Stomach (tissue), 9 donors: ENCODE data around the gene XIRP2. TPM values are rescaled to one million over a fixed set of nuclear protein-coding genes. Genes with fewer than 3 reads are reported as not detected.

Experiments used
- DNase-seq, 2 donors: peaks; one replicate each; pipeline versions ENCODE4 v3.0.0 to v3.0.0-alpha.2; 2013 to 2019
- H3K27ac ChIP-seq, 5 donors: fragments of 200-600 bp in 4 of 5; sonication (generic) in 4 of 5; one replicate each; pipeline ENCODE4 v1.5.1; 2013 to 2019; ENCODE audit warnings: mild to moderate bottlenecking in 1 of 5, moderate library complexity in 1 of 5
- H3K27me3 ChIP-seq, 3 donors: fragments of 200-600 bp; sonication (generic); one replicate each; pipeline ENCODE4 v1.5.1; 2017 to 2019; ENCODE audit warnings: mixed run types in 1 of 3
- H3K36me3 ChIP-seq, 4 donors: fragments of 200-600 bp; sonication (generic); 1 replicate in 3 of 4; 2 replicates in 1 of 4; pipeline ENCODE4 v1.5.1; 2016 to 2019
- H3K4me1 ChIP-seq, 4 donors: fragments of 200-600 bp; sonication (generic); one replicate each; pipeline ENCODE4 v1.5.1; 2016 to 2019
- H3K4me3 ChIP-seq, 4 donors: fragments of 200-600 bp; sonication (generic) in 3 of 4; one replicate each; pipeline ENCODE4 v1.5.1; 2016 to 2019; ENCODE audit warnings: mild to moderate bottlenecking in 1 of 4
- H3K9me3 ChIP-seq, 4 donors: fragments of 200-600 bp; sonication (generic); one replicate each; pipeline ENCODE4 v1.5.1; 2016 to 2019
- CTCF ChIP-seq, 7 experiments: fragments of 450-650 bp in 4 of 7; fragments of 200-600 bp in 3 of 7; sonication (generic) in 3 of 7; IDR thresholded peaks; one replicate each; pipeline ENCODE4 v1.5.1; 2016 to 2019; ENCODE audit warnings: antibody characterized with exemption in 7 of 7, control low read depth in 2 of 7, mild to moderate bottlenecking in 1 of 7
- EP300 ChIP-seq: sonication (generic); formaldehyde crosslinking; IDR thresholded peaks from one replicate; pipeline ENCODE4 v1.6.1; 2017; ENCODE audit warnings: antibody characterized with exemption
- POLR2A ChIP-seq, 4 donors: fragments of 450-650 bp; IDR thresholded peaks; one replicate each; pipeline ENCODE4 v1.6.1; 2016; ENCODE audit warnings: antibody characterized with exemption in 4 of 4, control low read depth in 2 of 4, mild to moderate bottlenecking in 1 of 4, moderate library complexity in 1 of 4
- POLR2AphosphoS5 ChIP-seq, 3 donors: sonication (generic); formaldehyde crosslinking; IDR thresholded peaks; one replicate each; pipeline ENCODE4 v1.6.1; 2016; ENCODE audit warnings: antibody characterized with exemption in 3 of 3
- WGBS, 5 donors: extraction: QIAGEN DNeasy Blood & Tissue Kit in 3 of 5; methylation state at CpG; one replicate each; pipeline versions ENCODE4 v1.1.5 to v1.1.7; 2013 to 2018; 5-methylcytosine and 5-hydroxymethylcytosine counted together
- intact Hi-C: fragments of 100-400 bp; cut with DNase I; formaldehyde crosslinking; loops from one replicate; pipeline ENCODE4 v1.15.1; 2023; ENCODE audit warnings: low total_unique reads
- polyA plus RNA-seq, 3 donors: library from polyadenylated mRNA; stranded (reverse); fragments of 200-250 nt; gene quantifications; one replicate each; pipeline ENCODE4 v1.2.3, GENCODE V29; 2013
- total RNA-seq, 5 donors: library from RNA; depleted of rRNA; stranded (reverse); fragments of >200 nt; gene quantifications; one replicate each; pipeline versions ENCODE4 v1.1.0 to v1.2.3, GENCODE V29; 2014 to 2016
- donor health status: healthy with polysubstance abuse.
- donor health status: Bipolar disorder and iron deficiency.
- donor health status: healthy.

Gene XIRP2
- total and polyA plus RNA-seq, 8 donors, result 0.10 to 3.2 (median 0.19) TPM; not detected in 4

DNA sequence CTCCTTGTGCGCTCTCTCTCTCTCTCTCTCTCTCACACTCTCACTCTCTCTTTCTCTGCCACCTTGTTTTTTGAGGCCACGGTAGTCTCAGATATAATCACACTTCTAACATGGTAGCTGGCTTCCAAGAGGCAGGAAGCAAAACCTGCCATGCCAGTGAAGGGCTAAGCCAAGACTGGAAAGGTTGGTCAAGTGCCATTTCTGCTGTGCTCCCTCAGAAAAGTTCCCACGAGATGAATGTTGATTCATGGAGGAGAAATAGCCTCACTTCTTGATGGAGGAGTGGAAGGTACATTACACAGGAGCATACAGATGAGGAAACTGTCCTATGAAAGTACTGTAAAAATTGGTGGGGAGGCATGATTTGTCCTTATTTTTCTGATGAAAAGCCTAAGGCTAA lies 237.9 kb downstream of the XIRP2 start:
- Histone ChIP-seq H3K4me3 (no peak overlapping the region), H3K27me3 (no peaks in the 10 kb centered on the region), H3K4me1 (no peaks in the 10 kb centered on the region), H3K9me3 (no peaks in the 10 kb centered on the region), H3K36me3 (no peaks in the 10 kb centered on the region), H3K27ac (no peak overlapping the region)
- intact Hi-C loops, result no loop called here
- TF ChIP-seq EP300, result no peak
- TF ChIP-seq CTCF (IDR thresholded peaks at IDR 0.05), result no peak
- no peak for TF ChIP-seq POLR2A (IDR thresholded peaks at IDR 0.05)
- no peak for TF ChIP-seq POLR2AphosphoS5 (IDR thresholded peaks at IDR 0.05)
- WGBS, 5 donors, result 75 to 80% (median 78%) methylated on average over 3 of the region's 3 CpGs
- DNase-seq, result no peak

DNA sequence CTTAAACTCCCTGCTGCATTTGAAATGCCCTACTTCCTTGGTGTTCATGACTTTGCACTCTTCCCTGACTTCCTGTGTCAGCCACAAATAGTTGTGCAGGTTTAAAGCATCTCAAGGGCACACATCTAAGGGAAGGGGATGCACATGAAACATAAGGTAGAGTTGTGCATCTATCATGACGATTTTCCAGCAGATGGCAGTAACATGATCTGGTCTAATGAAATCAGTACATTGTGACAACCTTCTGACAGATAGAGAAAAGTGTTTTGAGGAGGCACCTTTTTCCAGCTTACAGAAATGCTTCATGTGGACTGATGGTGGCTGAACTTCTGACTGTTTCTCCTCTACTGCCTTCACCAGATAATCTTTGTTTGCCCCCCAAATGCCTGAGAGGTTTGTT lies 238.9 kb downstream of the XIRP2 start:
- TF ChIP-seq CTCF (IDR thresholded peaks at IDR 0.05) (no peak), POLR2AphosphoS5 (IDR thresholded peaks at IDR 0.05) (no peak), POLR2A (IDR thresholded peaks at IDR 0.05) (no peak), EP300 (no peak)
- intact Hi-C loops, result no loop called here
- WGBS, 5 donors, result 10 to 28% (median 20%) methylated on average over 1 of the region's 1 CpG
- Histone ChIP-seq H3K4me1 (no peaks in the 10 kb centered on the region), H3K4me3 (no peak overlapping the region), H3K27me3 (no peaks in the 10 kb centered on the region), H3K36me3 (no peaks in the 10 kb centered on the region), H3K9me3 (no peaks in the 10 kb centered on the region), H3K27ac (no peak overlapping the region)
- DNase-seq, result peak in 1 of 2 donors; percentile 16

DNA sequence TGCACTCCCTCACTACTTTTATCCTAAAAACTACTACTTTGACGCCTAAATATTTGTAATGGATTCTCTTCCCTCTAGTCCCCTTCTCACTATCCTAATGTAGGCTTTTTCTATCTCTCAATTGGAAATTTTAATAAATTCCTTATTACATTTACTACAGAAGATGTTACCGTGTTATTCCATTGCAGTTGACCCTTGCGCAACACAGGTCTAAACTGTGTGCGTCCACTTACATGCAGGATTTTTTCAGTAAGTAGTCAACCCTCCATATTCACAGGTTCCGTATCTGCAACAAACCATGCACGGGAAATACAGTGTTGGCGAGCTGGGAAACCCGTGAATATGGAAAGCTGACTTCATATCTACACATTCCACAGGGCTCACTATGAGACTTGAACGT lies 239.8 kb downstream of the XIRP2 start:
- Histone ChIP-seq H3K4me1 (no peaks in the 10 kb centered on the region), H3K27me3 (no peaks in the 10 kb centered on the region), H3K27ac (no peak overlapping the region), H3K4me3 (no peak overlapping the region), H3K36me3 (no peaks in the 10 kb centered on the region), H3K9me3 (no peaks in the 10 kb centered on the region)
- no peak for DNase-seq
- no peak for TF ChIP-seq EP300
- 93 to 97% (median 97%) methylated on average over 9 of the region's 9 CpGs for WGBS, 5 donors
- intact Hi-C loops, result no loop called here

GRCh38 chr2:167132066-167132465 lies 243.8 kb downstream of the XIRP2 start:
- H3K9me3 ChIP-seq, result no peaks in the 10 kb centered on the region
- H3K36me3 ChIP-seq, result no peaks in the 10 kb centered on the region
- WGBS, 5 donors, result 86 to 100% (median 98%) methylated on average over 1 of the region's 1 CpG
- H3K4me1 ChIP-seq, result no peaks in the 10 kb centered on the region
- no peak overlapping the region for H3K4me3 ChIP-seq
- DNase-seq, result no peak
- intact Hi-C loops, result no loop called here
- no peak overlapping the region for H3K27ac ChIP-seq
- H3K27me3 ChIP-seq, result no peaks in the 10 kb centered on the region
- TF ChIP-seq EP300, result no peak
- TF ChIP-seq POLR2A (IDR thresholded peaks at IDR 0.05), result no peak
- TF ChIP-seq POLR2AphosphoS5 (IDR thresholded peaks at IDR 0.05), result no peak
- no peak for TF ChIP-seq CTCF (IDR thresholded peaks at IDR 0.05)

- WGBS, 5 donors, result 59 to 87% (median 82%) methylated on average over 3 of the region's 3 CpGs
- no peak overlapping the region for H3K27ac ChIP-seq
- H3K4me3 ChIP-seq, result no peak overlapping the region
- no peak for DNase-seq
- H3K4me1 ChIP-seq, result no peaks in the 10 kb centered on the region
- TF ChIP-seq POLR2AphosphoS5 (IDR thresholded peaks at IDR 0.05) (no peak), POLR2A (IDR thresholded peaks at IDR 0.05) (no peak), CTCF (IDR thresholded peaks at IDR 0.05) (no peak)
- no peaks in the 10 kb centered on the region for H3K9me3 ChIP-seq
- intact Hi-C loops, result no loop called here
- no peaks in the 10 kb centered on the region for H3K27me3 ChIP-seq
- no peaks in the 10 kb centered on the region for H3K36me3 ChIP-seq
These were observed 244.8 kb downstream of the XIRP2 start for GRCh38 chr2:167132906-167133555.
